Astrocyte of the cerebellum (primary cell): ENCODE data around the gene GUCA1C.

Source experiments
- DNase-seq: peaks from one replicate; pipeline ENCODE4 v3.0.0-alpha.2; 2011; ENCODE audit warnings: low read depth
- H3K4me3 ChIP-seq: 2 replicates; pipeline ENCODE4 v1.5.1; 2011; ENCODE audit warnings: mild to moderate bottlenecking, low read depth, low read length, moderate library complexity
- in situ Hi-C: cut with HindIII; loops from 2 replicates; pipeline ENCODE4 v1.10.0; 2017; ENCODE audit warnings: low sequenced_read_pairs
- TF ChIP-seq, protein P1 (sequence below): IDR thresholded peaks from 2 replicates; pipeline ENCODE4 v1.5.1; 2012; ENCODE audit warnings: low read length, low read depth, moderate library complexity, mild to moderate bottlenecking; ENCODE audit errors: missing control alignments

GUCA1C gene

DNA sequence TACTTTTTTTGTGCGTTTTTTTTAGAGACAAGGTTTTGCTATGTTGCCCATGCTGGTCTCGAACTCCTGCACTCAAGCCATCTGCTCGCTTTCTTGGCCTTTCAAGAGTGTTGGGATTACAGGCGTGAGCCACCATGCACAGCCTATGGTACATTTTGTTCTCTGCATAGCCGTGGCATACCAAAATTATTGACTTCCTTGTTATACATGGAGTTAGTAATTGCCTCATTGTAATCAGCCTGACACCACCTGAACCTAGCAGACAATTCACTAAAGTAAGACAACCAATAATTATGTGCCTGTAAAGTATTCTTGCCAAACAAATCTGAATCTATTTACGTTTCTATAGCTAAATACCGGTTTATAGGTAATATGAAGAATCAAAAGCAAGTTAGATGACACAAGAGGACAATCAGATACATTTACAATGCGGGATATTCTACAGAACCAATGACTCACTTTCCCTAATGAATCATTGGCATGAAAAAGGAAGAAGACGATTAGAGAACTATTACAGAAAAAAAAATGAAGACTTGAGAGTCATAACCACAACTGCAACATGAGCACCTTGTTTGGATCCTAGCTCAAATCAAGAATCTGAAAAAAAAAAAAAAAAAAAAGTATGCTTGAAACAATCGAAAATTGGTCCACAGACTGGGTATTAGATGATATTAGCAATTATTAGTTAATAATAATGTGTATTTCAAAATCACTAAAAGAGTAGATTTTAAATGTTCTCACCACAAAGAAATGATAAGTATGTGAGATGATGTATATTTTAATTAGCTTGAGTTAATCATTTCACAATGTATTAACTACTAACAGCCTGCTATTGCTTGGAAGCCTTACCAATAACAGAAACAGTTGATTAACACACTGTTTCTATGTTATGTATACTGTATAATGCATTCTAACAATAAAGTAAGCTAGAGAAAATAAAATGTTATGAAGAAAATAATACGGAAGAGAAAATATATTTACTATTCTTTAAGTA, 7.1 kb downstream of the GUCA1C start:
- peak; percentile 59 for DNase-seq
- no peak overlapping the region for H3K4me3 ChIP-seq
- TF ChIP-seq, protein P1, sequence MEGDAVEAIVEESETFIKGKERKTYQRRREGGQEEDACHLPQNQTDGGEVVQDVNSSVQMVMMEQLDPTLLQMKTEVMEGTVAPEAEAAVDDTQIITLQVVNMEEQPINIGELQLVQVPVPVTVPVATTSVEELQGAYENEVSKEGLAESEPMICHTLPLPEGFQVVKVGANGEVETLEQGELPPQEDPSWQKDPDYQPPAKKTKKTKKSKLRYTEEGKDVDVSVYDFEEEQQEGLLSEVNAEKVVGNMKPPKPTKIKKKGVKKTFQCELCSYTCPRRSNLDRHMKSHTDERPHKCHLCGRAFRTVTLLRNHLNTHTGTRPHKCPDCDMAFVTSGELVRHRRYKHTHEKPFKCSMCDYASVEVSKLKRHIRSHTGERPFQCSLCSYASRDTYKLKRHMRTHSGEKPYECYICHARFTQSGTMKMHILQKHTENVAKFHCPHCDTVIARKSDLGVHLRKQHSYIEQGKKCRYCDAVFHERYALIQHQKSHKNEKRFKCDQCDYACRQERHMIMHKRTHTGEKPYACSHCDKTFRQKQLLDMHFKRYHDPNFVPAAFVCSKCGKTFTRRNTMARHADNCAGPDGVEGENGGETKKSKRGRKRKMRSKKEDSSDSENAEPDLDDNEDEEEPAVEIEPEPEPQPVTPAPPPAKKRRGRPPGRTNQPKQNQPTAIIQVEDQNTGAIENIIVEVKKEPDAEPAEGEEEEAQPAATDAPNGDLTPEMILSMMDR: no peak
- in situ Hi-C loops: no loop called here

- no peak overlapping the region for H3K4me3 ChIP-seq
- TF ChIP-seq, protein P1: no peak
- in situ Hi-C loops: no loop called here
- peak; percentile 20 for DNase-seq
These were observed 13.0 kb downstream of the GUCA1C start for GRCh38 chr3:108940568-108941263.

GRCh38 chr3:108940166-108940565, 13.5 kb downstream of the GUCA1C start:
- H3K4me3 ChIP-seq: no peak overlapping the region
- TF ChIP-seq, protein P1: no peak
- DNase-seq: no peak
- in situ Hi-C loops: no loop called here

- DNase-seq: no peak
- in situ Hi-C loops: no loop called here
- H3K4me3 ChIP-seq: no peak overlapping the region
- TF ChIP-seq, protein P1: no peak
These were observed 16.6 kb downstream of the GUCA1C start for GRCh38 chr3:108936924-108937689.

DNA sequence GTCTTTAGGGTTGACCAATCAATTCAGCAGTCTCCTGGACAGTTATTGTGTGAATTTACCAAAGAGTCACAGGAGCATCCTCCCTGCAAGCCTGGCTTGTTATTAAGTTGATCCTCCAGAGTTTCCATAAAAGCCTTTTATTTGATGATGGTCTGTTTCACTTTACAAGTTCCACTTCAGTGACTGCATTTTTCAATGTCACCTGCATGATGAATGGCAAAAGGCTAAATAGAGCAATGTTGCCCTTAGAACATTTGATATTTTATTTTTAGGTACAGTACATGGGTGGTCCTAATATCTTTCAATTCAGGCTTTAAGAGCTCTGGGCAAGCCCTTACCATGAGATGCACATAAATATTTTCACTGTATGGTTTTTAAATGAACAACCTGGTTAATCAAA, 22.6 kb downstream of the GUCA1C start:
- in situ Hi-C loops: no loop called here
- no peak for DNase-seq
- no peak overlapping the region for H3K4me3 ChIP-seq
- TF ChIP-seq, protein P1: no peak

DNA sequence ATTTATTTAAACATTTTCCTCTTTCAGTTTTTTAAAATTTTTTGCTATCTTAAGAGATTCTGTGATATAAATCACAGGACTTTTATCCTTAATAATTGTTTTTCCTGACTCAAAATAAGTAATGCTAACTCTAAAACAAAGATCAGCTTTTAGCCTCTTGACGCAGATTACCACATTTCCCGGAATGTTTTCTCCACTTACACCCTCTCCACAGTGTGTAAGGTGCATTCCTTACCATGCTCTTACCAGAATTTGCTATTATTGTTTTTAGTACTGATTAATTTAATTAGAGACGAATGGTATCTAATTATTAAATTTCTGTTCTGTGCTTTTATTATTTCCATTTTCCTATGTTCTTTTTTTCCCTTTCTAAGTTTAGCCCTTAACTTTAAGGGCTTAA, 34.8 kb downstream of the GUCA1C start:
- no peak overlapping the region for H3K4me3 ChIP-seq
- TF ChIP-seq, protein P1: no peak
- in situ Hi-C loops: no loop called here
- DNase-seq: no peak
